Fibroblast of lung (primary cell): Measurements from ENCODE around the gene LYL1.
A peak's percentile ranks its signal among the peaks of the same experiment; 100 is the strongest.

Experiments used
- EZH2 ChIP-seq: IDR thresholded peaks from 2 replicates; pipeline ENCODE4 v1.5.1; 2012; ENCODE audit warnings: low read length, control low read depth, mild to moderate bottlenecking; ENCODE audit errors: missing control alignments
- TF ChIP-seq, protein P1 (sequence below), 2 donors: IDR thresholded peaks in 1 of 2; conservative IDR thresholded peaks in 1 of 2; 1 replicate in 1 of 2; 2 replicates in 1 of 2; pipeline ENCODE4 v1.5.1; 2011 to 2012; ENCODE audit warnings: low read length in 2 of 2, control low read depth in 1 of 2, inconsistent platforms in 1 of 2, low read depth in 1 of 2, mild to moderate bottlenecking in 1 of 2

GRCh38 chr19:13151605-13152355 lies 49.1 kb upstream of the LYL1 start:
- TF ChIP-seq EZH2 = no peak
- TF ChIP-seq, protein P1, sequence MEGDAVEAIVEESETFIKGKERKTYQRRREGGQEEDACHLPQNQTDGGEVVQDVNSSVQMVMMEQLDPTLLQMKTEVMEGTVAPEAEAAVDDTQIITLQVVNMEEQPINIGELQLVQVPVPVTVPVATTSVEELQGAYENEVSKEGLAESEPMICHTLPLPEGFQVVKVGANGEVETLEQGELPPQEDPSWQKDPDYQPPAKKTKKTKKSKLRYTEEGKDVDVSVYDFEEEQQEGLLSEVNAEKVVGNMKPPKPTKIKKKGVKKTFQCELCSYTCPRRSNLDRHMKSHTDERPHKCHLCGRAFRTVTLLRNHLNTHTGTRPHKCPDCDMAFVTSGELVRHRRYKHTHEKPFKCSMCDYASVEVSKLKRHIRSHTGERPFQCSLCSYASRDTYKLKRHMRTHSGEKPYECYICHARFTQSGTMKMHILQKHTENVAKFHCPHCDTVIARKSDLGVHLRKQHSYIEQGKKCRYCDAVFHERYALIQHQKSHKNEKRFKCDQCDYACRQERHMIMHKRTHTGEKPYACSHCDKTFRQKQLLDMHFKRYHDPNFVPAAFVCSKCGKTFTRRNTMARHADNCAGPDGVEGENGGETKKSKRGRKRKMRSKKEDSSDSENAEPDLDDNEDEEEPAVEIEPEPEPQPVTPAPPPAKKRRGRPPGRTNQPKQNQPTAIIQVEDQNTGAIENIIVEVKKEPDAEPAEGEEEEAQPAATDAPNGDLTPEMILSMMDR (conservative IDR thresholded peaks at IDR 0.05 in 1 of 2, IDR thresholded peaks at IDR 0.05 in 1 of 2; ENCODE audit: low read depth in 1 of 2, low read length in 2 of 2) = peak in 1 of 2 donors; percentile 20
